Fibroblast of pulmonary artery (primary cell): Measurements from ENCODE around the gene SETBP1.

Experiments used
- DNase-seq: peaks from one replicate; pipeline ENCODE4 v3.0.0-alpha.2; 2010; ENCODE audit warnings: low read depth
- H3K4me3 ChIP-seq: replicated peaks from 2 replicates; pipeline ENCODE4 v1.5.1; 2011; ENCODE audit warnings: low read depth, mild to moderate bottlenecking, control low read depth, low read length, moderate library complexity
- TF ChIP-seq, protein P1 (sequence below): IDR thresholded peaks from 2 replicates; pipeline ENCODE4 v1.5.1; 2011; ENCODE audit warnings: mild to moderate bottlenecking, control low read depth, low read length, inconsistent platforms; ENCODE audit errors: missing control alignments

The SETBP1 gene

GRCh38 chr18:44659771-44660170, 20.9 kb upstream of the SETBP1 start:
- DNase-seq: no peak
- TF ChIP-seq, protein P1, sequence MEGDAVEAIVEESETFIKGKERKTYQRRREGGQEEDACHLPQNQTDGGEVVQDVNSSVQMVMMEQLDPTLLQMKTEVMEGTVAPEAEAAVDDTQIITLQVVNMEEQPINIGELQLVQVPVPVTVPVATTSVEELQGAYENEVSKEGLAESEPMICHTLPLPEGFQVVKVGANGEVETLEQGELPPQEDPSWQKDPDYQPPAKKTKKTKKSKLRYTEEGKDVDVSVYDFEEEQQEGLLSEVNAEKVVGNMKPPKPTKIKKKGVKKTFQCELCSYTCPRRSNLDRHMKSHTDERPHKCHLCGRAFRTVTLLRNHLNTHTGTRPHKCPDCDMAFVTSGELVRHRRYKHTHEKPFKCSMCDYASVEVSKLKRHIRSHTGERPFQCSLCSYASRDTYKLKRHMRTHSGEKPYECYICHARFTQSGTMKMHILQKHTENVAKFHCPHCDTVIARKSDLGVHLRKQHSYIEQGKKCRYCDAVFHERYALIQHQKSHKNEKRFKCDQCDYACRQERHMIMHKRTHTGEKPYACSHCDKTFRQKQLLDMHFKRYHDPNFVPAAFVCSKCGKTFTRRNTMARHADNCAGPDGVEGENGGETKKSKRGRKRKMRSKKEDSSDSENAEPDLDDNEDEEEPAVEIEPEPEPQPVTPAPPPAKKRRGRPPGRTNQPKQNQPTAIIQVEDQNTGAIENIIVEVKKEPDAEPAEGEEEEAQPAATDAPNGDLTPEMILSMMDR: no peak

DNA sequence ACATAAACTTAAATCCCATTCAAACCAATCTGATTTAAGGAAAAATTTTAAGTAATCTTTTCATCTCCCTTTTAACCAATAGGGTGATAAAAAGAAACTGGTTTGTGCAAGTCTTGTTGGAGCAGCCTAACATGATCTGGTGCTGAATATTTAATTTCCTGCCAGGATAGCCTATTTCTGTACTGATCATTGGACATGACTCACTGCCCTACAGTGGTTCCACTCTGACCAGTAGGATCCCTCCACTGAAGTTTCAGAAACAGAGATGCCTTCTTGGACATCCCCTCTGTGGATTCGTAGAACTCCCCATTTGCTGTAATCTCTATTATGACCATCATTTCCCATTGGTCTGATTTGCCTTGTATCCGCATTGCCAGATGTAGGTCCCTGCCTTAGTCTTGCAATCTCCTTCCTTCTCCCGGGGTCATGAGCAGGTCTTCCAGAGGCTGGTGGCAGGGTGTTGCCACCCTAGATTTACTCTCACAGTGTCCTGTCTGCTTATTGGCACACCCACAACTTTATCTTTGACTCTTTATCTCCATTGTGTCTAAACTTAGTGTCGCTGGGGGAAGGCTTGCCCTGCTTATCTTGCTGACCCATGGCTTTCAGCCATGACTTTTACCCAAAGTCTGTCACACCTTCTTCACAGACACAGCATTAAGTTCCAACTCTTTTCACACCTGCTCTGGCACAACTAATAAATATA, 12.3 kb upstream of the SETBP1 start:
- no peak overlapping the region for H3K4me3 ChIP-seq
- TF ChIP-seq, protein P1: no peak
- no peak for DNase-seq

More at GRCh38 chr18:44659771-44660170, 20.9 kb upstream of the SETBP1 start:
- H3K4me3 ChIP-seq: no peak overlapping the region

GRCh38 chr18:44671914-44672313, 8.8 kb upstream of the SETBP1 start:
- DNase-seq: no peak
- H3K4me3 ChIP-seq: no peak overlapping the region
- TF ChIP-seq, protein P1: no peak

GRCh38 chr18:44672506-44672905, 8.2 kb upstream of the SETBP1 start:
- H3K4me3 ChIP-seq: no peak overlapping the region
- DNase-seq: no peak
- TF ChIP-seq, protein P1: no peak

GRCh38 chr18:44673256-44673880, 7.3 kb upstream of the SETBP1 start:
- H3K4me3 ChIP-seq: no peak overlapping the region
- TF ChIP-seq, protein P1: no peak
- DNase-seq: no peak

GRCh38 chr18:44677933-44678332, 2.8 kb upstream of the SETBP1 start:
- H3K4me3 ChIP-seq: no peak overlapping the region
- no peak for DNase-seq
- TF ChIP-seq, protein P1: no peak

GRCh38 chr18:44678725-44679055, 2.0 kb upstream of the SETBP1 start:
- TF ChIP-seq, protein P1: no peak
- no peak overlapping the region for H3K4me3 ChIP-seq
- no peak for DNase-seq
